RWPE2 (cell line): ENCODE results near the gene PSMD2.

Source experiments
- ATAC-seq: fragments of 200-7000 bp; cut with Tn5 transposase; 3 replicates; pipeline ENCODE4 v1.9.1; 2021; ENCODE audit warnings: low read depth
- DNase-seq: peaks from one replicate; pipeline ENCODE4 v3.0.0-alpha.2; 2020; ENCODE audit warnings: low spot score
- H3K27ac ChIP-seq: fragments of 450-650 bp; 2 replicates; pipeline ENCODE4 v1.5.1; 2017; ENCODE audit warnings: mild to moderate bottlenecking; ENCODE audit not compliant: poor library complexity, severe bottlenecking
- H3K27me3 ChIP-seq: fragments of 250-450 bp; sonication (Bioruptor Pico); 2 replicates; pipeline ENCODE4 v1.5.1; 2021; ENCODE audit warnings: mild to moderate bottlenecking, moderate library complexity; ENCODE audit not compliant: insufficient read depth, poor library complexity, severe bottlenecking
- H3K36me3 ChIP-seq: fragments of 250-450 bp; sonication (Bioruptor Pico); 2 replicates; pipeline ENCODE4 v1.5.1; 2020; ENCODE audit warnings: low read depth, mild to moderate bottlenecking, moderate library complexity
- H3K4me1 ChIP-seq: fragments of 250-450 bp; sonication (Bioruptor Pico); 2 replicates; pipeline ENCODE4 v1.5.1; 2021; ENCODE audit warnings: mild to moderate bottlenecking, moderate library complexity; ENCODE audit not compliant: insufficient read depth, poor library complexity, severe bottlenecking
- H3K4me3 ChIP-seq: fragments of 250-450 bp; sonication (Bioruptor Pico); 2 replicates; pipeline ENCODE4 v1.5.1; 2021; ENCODE audit warnings: mild to moderate bottlenecking, moderate library complexity; ENCODE audit not compliant: severe bottlenecking
- H3K9me3 ChIP-seq: fragments of 250-450 bp; sonication (Bioruptor Pico); 2 replicates; pipeline ENCODE4 v1.5.1; 2021; ENCODE audit warnings: mild to moderate bottlenecking, moderate library complexity; ENCODE audit not compliant: severe bottlenecking
- CTCF ChIP-seq: fragments of 450-650 bp; IDR thresholded peaks from one replicate; pipeline ENCODE4 v1.5.1; 2017; ENCODE audit warnings: mild to moderate bottlenecking, moderate library complexity; ENCODE audit not compliant: poor library complexity, severe bottlenecking

The PSMD2 gene

GRCh38 chr3:184348057-184348382, 49.0 kb downstream of the PSMD2 start:
- Histone ChIP-seq H3K36me3 (peaks cover 21% of the 10 kb centered on the region), H3K27ac (no peak overlapping the region), H3K9me3 (no peaks in the 10 kb centered on the region), H3K27me3 (no peaks in the 10 kb centered on the region), H3K4me3 (no peak overlapping the region), H3K4me1 (no peaks in the 10 kb centered on the region)
- DNase-seq (no peak), ATAC-seq (no peak)
- no peak for TF ChIP-seq CTCF

GRCh38 chr3:184349563-184350470, 50.8 kb downstream of the PSMD2 start:
- Histone ChIP-seq H3K4me3 (no peak overlapping the region), H3K27ac (no peak overlapping the region), H3K36me3 (peaks cover 22% of the 10 kb centered on the region), H3K27me3 (no peaks in the 10 kb centered on the region), H3K4me1 (no peaks in the 10 kb centered on the region), H3K9me3 (no peaks in the 10 kb centered on the region)
- TF ChIP-seq CTCF, result no peak
- DNase-seq, result no peak
- no peak for ATAC-seq

- DNase-seq, result no peak
- ATAC-seq, result no peak
- Histone ChIP-seq H3K4me3 (no peak overlapping the region), H3K9me3 (no peaks in the 10 kb centered on the region), H3K27ac (no peak overlapping the region), H3K27me3 (no peaks in the 10 kb centered on the region), H3K36me3 (peaks cover 26% of the 10 kb centered on the region), H3K4me1 (no peaks in the 10 kb centered on the region)
- TF ChIP-seq CTCF, result no peak
Measured at GRCh38 chr3:184350618-184351017, 51.6 kb downstream of the PSMD2 start.

- no peaks in the 10 kb centered on the region for H3K4me1 ChIP-seq
Measured at GRCh38 chr3:184351511-184352148, 52.6 kb downstream of the PSMD2 start.

More at GRCh38 chr3:184351511-184352148, 52.6 kb downstream of the PSMD2 start:
- Histone ChIP-seq H3K4me3 (no peak overlapping the region), H3K36me3 (peaks cover 26% of the 10 kb centered on the region), H3K27me3 (no peaks in the 10 kb centered on the region), H3K9me3 (no peaks in the 10 kb centered on the region), H3K27ac (no peak overlapping the region)
- no peak for DNase-seq
- no peak for ATAC-seq
- no peak for TF ChIP-seq CTCF
